Measurements from ENCODE around the gene CFAP97D1.

The CFAP97D1 gene

DNA sequence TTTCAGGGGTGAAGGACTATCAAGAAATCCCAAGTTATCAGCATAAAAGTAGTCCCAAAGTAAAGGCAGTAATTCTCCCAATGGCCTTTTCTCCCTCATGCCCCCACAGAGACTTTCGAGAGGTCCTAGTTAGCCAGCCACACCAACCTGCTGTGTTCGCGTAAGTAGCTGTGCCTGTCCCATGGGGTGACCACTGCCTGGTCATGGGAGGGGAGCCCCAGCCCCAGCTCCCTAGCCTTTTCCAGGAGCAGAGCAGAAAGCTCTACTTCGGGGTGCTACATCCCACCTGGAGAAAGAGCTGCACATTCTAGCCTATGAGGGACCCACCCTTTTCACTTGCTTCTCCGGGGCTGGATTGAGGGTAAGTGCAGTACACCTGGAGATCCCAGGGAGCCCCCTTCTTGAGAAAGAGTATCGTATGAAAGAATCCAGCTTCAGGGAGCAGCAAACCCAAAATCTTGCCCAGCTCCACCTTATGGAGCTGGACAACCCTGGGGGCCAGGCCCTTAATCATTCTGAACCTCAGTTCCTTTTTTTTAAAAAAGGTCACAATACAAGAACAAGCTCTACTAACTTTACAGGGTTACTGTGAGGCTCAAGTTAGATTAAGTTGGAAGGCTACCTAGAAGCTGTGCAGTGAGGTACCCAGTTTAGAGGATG, 13.1 kb upstream of the CFAP97D1 start:
- DNase-seq (ENCODE audit: insufficient read length, low spot score) (no peak), FAIRE-seq (no peak)

GRCh38 chr17:43767713-43768059, 12.5 kb upstream of the CFAP97D1 start:
- DNase-seq (ENCODE audit: insufficient read length, low spot score) (no peak), FAIRE-seq (no peak)

GRCh38 chr17:43768382-43768781, 11.9 kb upstream of the CFAP97D1 start:
- no peak for DNase-seq (ENCODE audit: insufficient read length, low spot score)
- FAIRE-seq = no peak

DNA sequence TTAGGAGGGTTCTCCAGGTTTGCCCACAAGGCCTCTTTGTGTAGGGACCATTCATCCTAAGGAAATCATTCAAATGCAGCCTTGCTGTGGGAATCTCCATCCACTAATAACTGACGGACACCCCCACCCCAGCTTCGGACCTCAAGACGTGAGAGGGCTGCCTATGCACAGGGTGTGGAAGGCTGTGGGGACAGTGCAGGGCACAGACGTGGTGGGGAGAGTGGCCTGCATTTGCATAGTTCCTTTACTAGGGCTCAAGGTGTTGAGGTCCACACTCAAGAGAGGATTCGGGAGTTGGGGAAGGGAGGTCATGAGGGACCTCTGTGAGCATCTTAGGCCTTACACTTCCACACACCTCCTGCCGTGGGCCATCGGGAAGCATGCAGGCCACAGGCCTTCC, 11.3 kb upstream of the CFAP97D1 start:
- FAIRE-seq = no peak
- no peak for DNase-seq (ENCODE audit: insufficient read length, low spot score)

DNA sequence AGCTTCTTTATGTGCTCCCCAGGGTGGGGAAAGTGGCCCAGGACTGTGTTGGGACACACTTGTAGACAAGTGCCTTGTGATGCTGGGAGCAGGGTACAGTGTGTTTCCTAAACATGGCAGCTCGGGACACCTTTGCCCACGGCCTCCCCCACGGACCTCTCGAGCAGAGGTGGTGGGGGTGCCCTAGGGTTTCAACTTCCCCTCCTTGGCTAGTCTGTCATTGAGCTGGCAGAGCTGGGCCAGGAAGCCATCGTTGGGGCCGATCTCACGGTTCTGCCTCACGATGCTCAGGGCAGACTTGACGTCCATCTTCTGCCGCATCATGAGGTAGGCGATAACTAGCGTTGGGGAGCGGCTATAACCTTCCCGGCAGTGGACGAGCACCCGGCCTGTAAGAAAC, 10.8 kb upstream of the CFAP97D1 start:
- no peak for DNase-seq (ENCODE audit: insufficient read length, low spot score)
- no peak for FAIRE-seq

DNA sequence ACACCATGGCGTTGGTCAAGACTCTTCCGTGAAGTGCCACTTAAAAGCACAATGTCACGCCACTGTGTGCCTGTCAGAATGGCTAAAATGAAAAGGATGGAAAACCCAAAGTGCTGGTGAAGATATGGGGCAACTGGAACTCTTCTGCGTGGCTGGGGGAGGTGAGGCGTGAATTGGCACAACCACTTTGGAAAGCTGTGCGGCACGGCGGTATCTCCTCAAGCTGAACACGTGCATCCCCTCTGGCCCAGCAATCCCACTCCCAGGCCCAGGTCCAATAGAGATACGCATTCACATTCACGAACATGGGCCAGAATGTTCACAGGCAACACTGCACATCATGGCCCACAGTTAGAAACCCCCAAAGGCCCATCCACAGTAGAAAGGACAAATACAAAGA, 10.4 kb upstream of the CFAP97D1 start:
- no peak for DNase-seq (ENCODE audit: insufficient read length, low spot score)
- FAIRE-seq = peak; percentile 67

- FAIRE-seq (no peak), DNase-seq (ENCODE audit: insufficient read length, low spot score) (no peak)
These were observed 9.3 kb upstream of the CFAP97D1 start for GRCh38 chr17:43770957-43771356.

DNA sequence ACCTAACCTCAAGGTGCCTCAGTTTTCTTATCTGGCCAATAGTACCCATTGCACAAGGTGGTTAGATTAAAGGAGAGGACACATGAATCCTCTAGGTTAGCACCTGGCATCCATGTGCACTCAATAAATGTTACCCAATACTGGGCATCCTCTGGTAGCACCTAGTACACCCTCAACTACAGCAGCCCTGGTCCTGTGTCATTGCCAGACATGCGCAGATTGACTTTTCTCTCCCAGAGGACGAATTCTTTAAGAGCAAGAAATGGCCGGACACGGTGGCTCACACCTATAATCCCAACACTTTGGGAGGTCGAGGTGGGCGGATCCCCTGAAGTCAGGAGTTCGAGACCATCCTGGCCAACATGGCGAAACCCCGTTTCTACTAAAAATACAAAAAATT, 8.8 kb upstream of the CFAP97D1 start:
- no peak for DNase-seq (ENCODE audit: insufficient read length, low spot score)
- FAIRE-seq = no peak

GRCh38 chr17:43772877-43773648, 7.2 kb upstream of the CFAP97D1 start:
- no peak for DNase-seq (ENCODE audit: insufficient read length, low spot score)
- FAIRE-seq = no peak

GRCh38 chr17:43774304-43775250, 5.7 kb upstream of the CFAP97D1 start:
- no peak for FAIRE-seq
- no peak for DNase-seq (ENCODE audit: insufficient read length, low spot score)

GRCh38 chr17:43778337-43779144, 1.7 kb upstream of the CFAP97D1 start, which contains the start of gene DUSP3:
TSS of gene DUSP3 (minus strand) at chr17:43778977. CDS start at chr17:43778924, 53 bp downstream.
- DNase-seq (ENCODE audit: insufficient read length, low spot score) = peak; percentile 96
- peak; percentile 98 for FAIRE-seq

DNA sequence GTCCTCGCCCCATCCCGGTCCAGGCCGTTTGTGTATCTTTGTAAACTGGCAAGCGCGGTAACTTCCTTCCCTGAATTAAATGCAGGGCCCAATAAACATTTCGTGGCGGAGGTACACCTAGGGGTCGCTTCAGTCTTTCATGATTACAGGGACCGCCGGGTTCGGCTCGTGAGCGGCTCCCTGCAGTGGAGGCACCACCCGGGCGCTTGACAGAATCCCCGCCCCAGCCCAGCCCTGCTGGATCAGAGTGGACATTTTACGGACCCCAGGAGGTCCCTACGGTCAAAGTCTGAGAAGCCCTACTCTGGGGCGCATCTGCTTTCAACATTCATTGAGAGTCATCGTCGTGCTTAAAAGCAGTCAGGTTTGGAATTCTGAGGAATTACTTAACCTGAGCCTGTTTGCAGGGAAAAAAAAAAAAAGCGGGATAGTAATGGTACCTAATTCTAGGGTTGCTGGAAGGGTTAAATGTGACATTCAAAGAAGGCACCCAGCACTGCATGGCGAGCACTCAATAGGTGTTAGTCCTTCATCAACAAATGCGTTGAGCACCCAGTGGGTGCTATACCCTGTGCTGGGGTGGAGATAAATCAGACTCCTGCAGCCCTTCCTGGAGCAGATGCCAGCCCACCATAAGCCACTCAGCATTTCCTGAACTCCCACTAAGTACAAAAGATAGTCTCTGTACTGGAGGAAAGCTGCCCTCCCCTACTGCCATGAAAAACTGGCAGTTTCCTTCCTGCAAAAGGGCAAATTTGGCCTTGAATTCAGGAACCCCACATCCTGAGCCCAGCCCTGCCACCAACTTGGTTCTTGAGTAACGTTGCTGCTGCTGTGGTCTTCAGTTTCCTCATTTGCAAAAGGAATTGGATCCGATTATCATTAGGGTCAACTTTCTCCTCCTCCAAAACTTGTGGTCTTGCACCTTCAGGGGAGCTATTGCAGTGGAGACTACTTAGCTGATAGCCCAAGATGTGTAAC, 800 bp upstream of the CFAP97D1 start:
- DNase-seq (ENCODE audit: insufficient read length, low spot score) = no peak
- FAIRE-seq = no peak

DNA sequence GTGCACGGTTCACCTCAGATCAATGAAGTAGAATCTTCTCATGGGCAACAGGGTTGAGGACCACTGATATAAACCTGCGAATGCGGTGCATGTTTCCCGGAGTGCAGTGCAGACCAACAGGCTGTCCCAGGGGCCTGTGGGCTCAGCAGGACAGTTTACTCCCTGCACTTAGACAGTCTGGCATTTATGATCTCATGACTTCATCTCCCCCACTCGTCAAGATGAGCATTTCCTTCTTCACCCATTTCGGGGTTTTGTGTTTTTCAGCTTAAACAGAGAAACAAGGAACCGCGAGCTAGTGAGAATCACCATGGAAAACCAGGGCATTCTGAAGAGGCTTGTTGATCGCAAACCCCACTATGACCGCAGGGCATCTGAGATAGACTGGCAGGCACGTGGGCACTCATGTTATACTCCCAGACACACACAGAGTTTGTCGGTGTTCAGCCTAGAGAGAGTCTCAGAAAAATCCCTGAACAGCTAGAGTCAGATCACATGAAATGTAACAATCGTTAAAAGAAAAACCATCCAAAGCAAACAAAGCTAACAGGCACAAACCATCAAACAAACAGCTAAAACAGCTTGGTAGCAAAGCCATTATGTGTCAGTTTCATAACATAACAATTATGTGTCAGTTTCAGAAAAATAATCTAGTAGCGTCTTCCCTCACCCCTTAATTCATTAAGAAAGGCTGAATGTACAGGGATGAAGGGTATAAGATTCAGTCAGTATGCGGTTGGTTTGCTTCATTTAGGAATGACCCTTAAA, 2.9 kb downstream of the CFAP97D1 start:
- FAIRE-seq (no peak), DNase-seq (ENCODE audit: insufficient read length, low spot score) (no peak)

- FAIRE-seq (no peak), DNase-seq (ENCODE audit: insufficient read length, low spot score) (no peak)
These were observed 3.8 kb downstream of the CFAP97D1 start for GRCh38 chr17:43784068-43784467.

DNA sequence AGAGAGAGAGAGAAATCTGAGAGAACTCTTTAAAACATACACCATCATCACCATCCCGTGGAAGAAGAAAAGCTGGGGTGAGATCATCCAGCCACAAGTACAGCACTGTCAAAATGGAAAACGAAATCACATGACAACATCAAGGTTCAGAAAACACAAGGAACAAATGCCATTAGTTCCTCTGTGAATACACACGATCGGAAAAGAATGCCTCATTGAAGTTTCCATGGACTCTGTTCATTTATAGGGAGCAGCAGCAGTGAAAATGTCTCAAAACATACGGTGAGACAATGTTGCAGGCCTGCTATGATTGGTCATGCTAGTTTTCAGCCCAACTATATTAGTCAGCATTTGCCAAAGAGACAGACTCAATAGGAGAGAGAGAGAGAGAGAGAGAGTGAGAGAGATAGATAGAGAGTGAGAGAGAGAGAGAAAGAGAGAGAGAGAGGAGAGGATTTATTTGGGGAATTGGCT, 4.4 kb downstream of the CFAP97D1 start:
- FAIRE-seq (no peak), DNase-seq (ENCODE audit: insufficient read length, low spot score) (no peak)

DNA sequence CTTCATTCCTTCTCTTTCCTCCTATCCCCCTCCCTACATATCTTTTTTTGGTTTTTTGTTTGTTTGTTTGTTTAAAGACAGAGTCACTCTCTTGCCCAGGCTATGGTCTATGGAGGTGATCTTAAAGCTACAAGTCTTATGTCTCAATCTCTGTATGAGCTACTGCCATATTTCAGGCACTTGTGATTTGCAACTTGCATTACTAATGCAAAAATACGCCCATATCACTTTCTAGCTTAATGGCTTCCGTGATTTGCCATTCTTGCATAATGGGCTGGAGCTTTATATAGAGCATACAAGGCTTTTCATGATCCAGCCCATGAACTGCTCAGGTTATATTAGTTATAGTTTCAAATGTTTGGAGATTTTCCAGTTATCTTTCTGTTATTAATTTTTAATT, 7.5 kb downstream of the CFAP97D1 start:
- FAIRE-seq (no peak), DNase-seq (ENCODE audit: insufficient read length, low spot score) (no peak)

- no peak for FAIRE-seq
These were observed 8.3 kb downstream of the CFAP97D1 start for GRCh38 chr17:43788540-43788939.

DNA sequence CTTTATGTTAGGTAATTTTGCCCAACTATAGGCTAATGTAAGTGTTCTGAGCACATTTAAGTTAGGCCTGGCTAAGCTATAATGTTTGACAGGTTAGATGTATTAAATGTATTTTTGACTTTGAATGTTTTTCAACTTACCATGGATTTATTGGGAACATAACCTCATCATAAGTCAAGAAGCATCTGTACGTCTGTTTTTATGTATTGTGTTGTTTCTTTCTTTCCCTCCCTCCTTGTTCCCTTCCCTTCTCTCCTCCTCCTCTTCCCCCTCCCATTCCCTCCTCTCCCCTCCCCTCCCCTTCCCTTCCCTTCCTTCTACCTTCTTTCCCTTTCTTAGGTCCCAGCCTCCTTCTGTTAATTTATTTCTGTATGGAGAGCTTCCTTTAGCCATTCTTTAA, 9.2 kb downstream of the CFAP97D1 start:
- DNase-seq (ENCODE audit: insufficient read length, low spot score) = no peak
- no peak for FAIRE-seq

More at GRCh38 chr17:43788540-43788939, 8.3 kb downstream of the CFAP97D1 start:
- DNase-seq (ENCODE audit: insufficient read length, low spot score) = no peak

All from HTR-8/SVneo (cell line).